Left lung (tissue), 10 donors: ENCODE measurements around the gene BLVRB. TPM values are rescaled to one million over a fixed set of nuclear protein-coding genes. Genes with fewer than 3 reads are reported as not detected.
"Not testable (repeated sequence)": the region's sequence is repeated elsewhere in the genome, so short reads cannot be mapped to it uniquely, and the experiment has no call there.

ENCODE experiments used
- ATAC-seq: fragments of 200-7000 bp; cut with Tn5 transposase; one replicate; pipeline ENCODE4 v1.9.1; 2020; ENCODE audit warnings: moderate library complexity
- DNase-seq, 4 donors: peaks; one replicate each; pipeline ENCODE4 v3.0.0-alpha.2; 2013 to 2020
- H3K27ac ChIP-seq, 2 donors: fragments of 200-600 bp; sonication (generic) in 1 of 2; one replicate each; pipeline versions ENCODE4 v1.5.0 to v1.8.0; 2020 to 2021
- H3K27me3 ChIP-seq, 2 donors: fragments of 200-600 bp; sonication (generic) in 1 of 2; one replicate each; pipeline versions ENCODE4 v1.5.0 to v1.8.0; 2020 to 2021
- H3K36me3 ChIP-seq, 2 donors: fragments of 200-600 bp; sonication (generic) in 1 of 2; one replicate each; pipeline versions ENCODE4 v1.5.0 to v1.8.0; 2020 to 2021
- H3K4me1 ChIP-seq, 2 donors: fragments of 200-600 bp; one replicate each; pipeline ENCODE4 v1.8.0; 2021
- H3K4me3 ChIP-seq, 2 donors: fragments of 200-600 bp; sonication (generic) in 1 of 2; one replicate each; pipeline versions ENCODE4 v1.5.0 to v1.8.0; 2020 to 2021; ENCODE audit warnings: mild to moderate bottlenecking in 1 of 2
- H3K9me3 ChIP-seq, 2 donors: fragments of 200-600 bp; sonication (generic) in 1 of 2; one replicate each; pipeline versions ENCODE4 v1.5.0 to v1.8.0; 2020 to 2021
- CTCF ChIP-seq, 2 donors: fragments of 200-600 bp; sonication (generic) in 1 of 2; IDR thresholded peaks; one replicate each; pipeline versions ENCODE4 v1.5.0 to v1.8.0; 2021; ENCODE audit warnings: antibody characterized with exemption in 2 of 2
- intact Hi-C, 2 donors: fragments of 100-400 bp; cut with DNase I; formaldehyde crosslinking; loops; one replicate each; pipeline versions ENCODE4 v1.11.2 to v1.14.2; 2022
- polyA plus RNA-seq, 6 donors: library from polyadenylated mRNA; unstranded; fragments of 120-200 nt; gene quantifications; one replicate each; pipeline ENCODE4 v1.2.1, GENCODE V29; 2013; ENCODE audit not compliant: insufficient read length in 6 of 6
- total RNA-seq, 2 donors: library from RNA; stranded (reverse); fragmentation: NEBNext Ultra II Directional; extraction: Animal tissue kit (Norgen Biotek cat#: 25700); gene quantifications; one replicate each; pipeline ENCODE4 v1.2.1, GENCODE V29; 2021
- donor health status: DM: no; HTN: yes; CAD: no.
- donor health status: DM: no; HTN: no; CAD: no.

The BLVRB gene
- total and polyA plus RNA-seq, 8 donors, result 45.1 to 192 (median 62.0) TPM

- no peak overlapping the region for H3K27ac ChIP-seq
- no peak for TF ChIP-seq CTCF (IDR thresholded peaks at IDR 0.05)
- no peak overlapping the region for H3K4me3 ChIP-seq
- no peak for ATAC-seq
- H3K27me3 ChIP-seq, result peaks cover 0 to 14% of the 10 kb centered on the region in 2 donors
- H3K9me3 ChIP-seq, result no peaks in the 10 kb centered on the region
- intact Hi-C loops, result no loop called here
- H3K36me3 ChIP-seq, result no peaks in the 10 kb centered on the region
- DNase-seq, result no peak
- no peaks in the 10 kb centered on the region for H3K4me1 ChIP-seq
Observed at GRCh38 chr19:40494191-40494838, 28.8 kb upstream of the BLVRB start.

GRCh38 chr19:40493778-40494177 lies 28.2 kb upstream of the BLVRB start:
- intact Hi-C loops, result no loop called here
- H3K27ac ChIP-seq, result no peak overlapping the region
- H3K4me1 ChIP-seq, result no peaks in the 10 kb centered on the region
- H3K4me3 ChIP-seq, result no peak overlapping the region
- ATAC-seq (no peak), DNase-seq (no peak)
- peaks cover 0 to 20% of the 10 kb centered on the region in 2 donors for H3K27me3 ChIP-seq
- no peaks in the 10 kb centered on the region for H3K36me3 ChIP-seq
- no peak for TF ChIP-seq CTCF (IDR thresholded peaks at IDR 0.05)
- no peaks in the 10 kb centered on the region for H3K9me3 ChIP-seq

GRCh38 chr19:40492274-40492673 lies 26.7 kb upstream of the BLVRB start:
- DNase-seq (no peak), ATAC-seq (no peak)
- H3K4me3 ChIP-seq, result no peak overlapping the region
- H3K27ac ChIP-seq, result no peak overlapping the region
- intact Hi-C loops, result no loop called here
- no peaks in the 10 kb centered on the region for H3K36me3 ChIP-seq
- no peaks in the 10 kb centered on the region for H3K9me3 ChIP-seq
- peaks cover 0 to 35% of the 10 kb centered on the region in 2 donors for H3K27me3 ChIP-seq
- TF ChIP-seq CTCF (IDR thresholded peaks at IDR 0.05), result no peak
- no peaks in the 10 kb centered on the region for H3K4me1 ChIP-seq

GRCh38 chr19:40489882-40490230 lies 24.3 kb upstream of the BLVRB start:
- no peaks in the 10 kb centered on the region for H3K4me1 ChIP-seq
- H3K36me3 ChIP-seq, result no peaks in the 10 kb centered on the region
- DNase-seq (peak in 1 of 4 donors; percentile 76), ATAC-seq (no peak)
- TF ChIP-seq CTCF (IDR thresholded peaks at IDR 0.05), result no peak
- H3K4me3 ChIP-seq, result no peak overlapping the region
- H3K27ac ChIP-seq, result no peak overlapping the region
- no peaks in the 10 kb centered on the region for H3K9me3 ChIP-seq
- intact Hi-C loops, result no loop called here
- H3K27me3 ChIP-seq, result peaks cover 0 to 53% of the 10 kb centered on the region in 2 donors

GRCh38 chr19:40486017-40486416 lies 20.5 kb upstream of the BLVRB start:
- no peak overlapping the region for H3K27ac ChIP-seq
- no peak for DNase-seq
- no peak for ATAC-seq
- H3K4me1 ChIP-seq, result no peaks in the 10 kb centered on the region
- no peaks in the 10 kb centered on the region for H3K9me3 ChIP-seq
- peaks cover 0 to 47% of the 10 kb centered on the region in 2 donors for H3K27me3 ChIP-seq
- no peaks in the 10 kb centered on the region for H3K36me3 ChIP-seq
- TF ChIP-seq CTCF (IDR thresholded peaks at IDR 0.05), result no peak
- intact Hi-C loops, result no loop called here
- no peak overlapping the region for H3K4me3 ChIP-seq

GRCh38 chr19:40475878-40476644 lies 10.5 kb upstream of the BLVRB start:
- H3K4me1 ChIP-seq, H3K27ac ChIP-seq, H3K4me3 ChIP-seq, DNase-seq, intact Hi-C loops, ATAC-seq, H3K27me3 ChIP-seq, H3K9me3 ChIP-seq, H3K36me3 ChIP-seq: not testable (repeated sequence)
